HL-60/S4 treated with retinoic acid at 250 ng/mL for 4 days and 3 days (cell line): ENCODE results near the gene CASZ1.

Experiments
- in situ Hi-C: fragments of 300-500 bp; cut with MboI; formaldehyde crosslinking; loops from 2 replicates; pipeline ENCODE4 v1.7.0; 2022; ENCODE audit warnings: low sequenced_read_pairs

The CASZ1 gene

GRCh38 chr1:10795276-10796021 is 997 bp downstream of the CASZ1 start:
- in situ Hi-C loops, result no loop called here

DNA sequence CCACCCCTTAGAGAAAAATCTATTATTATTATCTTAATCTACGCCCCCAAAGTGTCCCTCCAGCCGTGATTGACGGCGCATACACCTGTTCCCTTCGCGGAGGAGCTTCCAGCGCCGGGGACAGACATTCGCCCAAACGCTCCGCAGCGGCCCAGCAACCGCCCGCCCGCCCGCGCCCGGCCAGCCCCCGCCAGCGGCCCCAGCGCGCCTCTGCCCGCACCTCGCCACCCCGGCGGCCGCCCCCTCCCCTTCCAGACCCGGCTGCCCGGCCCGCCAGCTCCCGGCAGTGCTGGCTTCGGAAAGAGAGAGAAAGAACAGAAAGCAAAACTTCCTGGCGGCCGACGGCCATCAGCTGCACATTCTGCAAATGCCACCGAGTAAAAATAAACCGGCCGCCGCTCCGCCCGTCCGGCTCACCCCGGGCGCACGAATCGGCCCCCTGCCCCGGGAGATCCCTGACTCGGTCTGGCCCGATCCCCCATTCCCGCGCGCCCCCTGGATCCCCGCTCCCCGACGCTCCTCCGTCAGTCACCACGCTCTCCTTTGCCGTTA is 1.6 kb downstream of the CASZ1 start:
- in situ Hi-C loops, result no loop called here

DNA sequence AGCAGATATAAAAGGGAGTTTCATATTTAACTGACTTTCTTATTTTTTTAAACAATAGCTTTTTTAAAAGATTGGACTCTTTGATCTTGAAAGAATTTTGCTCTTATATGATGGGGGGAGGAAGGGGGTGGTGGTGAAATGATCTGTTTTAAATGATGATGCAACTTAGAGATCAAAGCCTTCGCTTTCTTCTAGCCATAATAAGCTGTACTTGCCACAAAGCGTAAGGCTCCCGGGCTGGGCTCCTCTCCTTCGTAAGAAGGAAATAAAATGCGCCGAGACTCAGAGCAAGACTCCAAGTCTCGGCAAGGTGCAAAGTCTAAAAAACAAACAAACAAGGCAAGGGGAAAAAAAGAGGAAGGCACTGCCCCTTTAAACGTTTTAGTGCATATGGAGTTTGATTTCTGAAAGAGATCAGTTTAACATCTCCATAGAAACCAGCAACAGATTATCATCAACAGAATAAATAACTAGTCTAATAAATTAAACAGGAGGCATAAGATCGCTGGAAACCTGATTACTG is 3.3 kb downstream of the CASZ1 start:
- in situ Hi-C loops, result no loop called here

GRCh38 chr1:10791105-10791951 is 5.1 kb downstream of the CASZ1 start:
- in situ Hi-C loops, result no loop called here

DNA sequence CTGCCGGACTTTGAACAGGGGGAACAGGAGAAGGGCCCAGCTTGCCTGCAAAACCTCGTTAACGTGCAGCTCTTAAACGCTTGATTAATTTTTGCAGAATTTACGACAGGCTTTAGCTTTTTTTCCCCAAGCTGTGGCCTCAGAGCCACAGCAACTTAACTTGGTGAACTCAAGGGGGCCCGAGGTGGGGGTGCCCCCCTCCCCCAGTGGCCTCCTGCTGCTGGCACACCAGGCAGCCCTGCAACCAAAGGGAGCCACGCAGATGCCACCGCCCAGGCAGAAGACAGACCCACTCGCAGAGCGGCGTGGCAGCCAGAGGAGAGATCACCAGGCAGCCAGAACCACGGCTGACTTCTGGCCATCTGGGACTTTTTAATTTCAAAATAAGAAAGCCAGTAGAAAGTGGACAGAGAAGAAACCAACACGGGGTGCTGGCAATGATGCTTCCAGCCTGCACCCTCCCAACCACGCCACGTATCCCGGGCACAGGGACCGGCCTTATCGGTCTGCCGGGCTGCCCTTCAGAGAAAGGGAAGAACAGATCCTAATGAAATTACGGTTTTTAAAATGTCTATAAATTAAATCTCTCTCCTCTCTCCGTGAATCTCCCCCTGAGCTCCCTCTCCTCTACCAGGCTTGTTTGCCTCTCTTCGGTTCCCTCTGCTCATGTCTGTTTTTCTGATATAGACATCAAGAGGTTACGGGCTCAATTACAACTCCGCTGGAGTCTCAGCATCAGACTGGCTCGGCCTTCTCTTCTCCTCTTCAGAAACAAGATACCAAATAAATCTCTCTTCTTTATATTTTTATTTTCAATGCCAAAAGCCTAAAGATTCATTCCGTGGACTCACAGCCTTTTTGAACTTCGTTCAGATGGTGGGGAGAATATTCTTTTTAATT is 6.4 kb downstream of the CASZ1 start:
- in situ Hi-C loops, result no loop called here

- in situ Hi-C loops, result no loop called here
These were observed 7.2 kb downstream of the CASZ1 start for GRCh38 chr1:10789047-10789791.

- in situ Hi-C loops, result no loop called here
These were observed 7.8 kb downstream of the CASZ1 start for GRCh38 chr1:10788592-10789006.

GRCh38 chr1:10787286-10787685 is 9.2 kb downstream of the CASZ1 start:
- in situ Hi-C loops, result no loop called here

- in situ Hi-C loops, result no loop called here
These were observed 10.5 kb downstream of the CASZ1 start for GRCh38 chr1:10785728-10786638.

DNA sequence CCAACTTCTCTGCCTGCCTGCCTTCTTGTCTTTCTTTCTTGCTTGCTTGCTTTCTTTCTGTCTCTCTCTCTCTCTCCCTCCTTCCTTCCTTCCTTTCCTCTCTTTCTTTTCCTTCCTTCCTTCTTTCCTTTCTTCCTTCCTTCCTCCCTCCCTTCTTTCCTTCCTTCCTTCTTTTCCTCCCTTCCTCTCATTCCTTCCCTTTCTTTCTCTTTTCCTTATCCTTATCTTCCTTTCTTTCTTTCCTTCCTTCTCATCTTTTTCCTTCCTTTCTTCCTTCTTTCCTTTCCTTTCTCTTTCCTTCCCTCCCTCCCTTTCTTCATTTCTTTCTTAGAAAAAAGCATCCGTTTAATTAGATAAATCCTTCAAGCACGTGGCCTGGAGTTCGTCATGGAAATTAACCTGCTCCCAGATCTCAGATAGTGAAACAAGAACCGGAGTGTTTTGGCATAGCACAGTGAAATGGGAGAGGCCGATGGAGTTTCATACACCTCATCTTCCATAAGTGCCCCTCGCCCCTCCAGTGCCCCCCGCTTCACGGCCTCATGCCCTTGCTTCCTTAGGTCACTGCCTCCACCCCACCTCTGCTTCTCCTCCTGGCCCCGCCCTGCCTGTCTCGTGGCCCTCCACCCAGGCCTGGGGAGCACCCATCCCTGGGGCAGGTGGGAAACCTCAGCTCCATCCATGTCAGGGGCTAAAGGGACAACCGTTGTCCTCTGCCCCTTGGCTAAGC is 11.3 kb downstream of the CASZ1 start:
- in situ Hi-C loops, result no loop called here

DNA sequence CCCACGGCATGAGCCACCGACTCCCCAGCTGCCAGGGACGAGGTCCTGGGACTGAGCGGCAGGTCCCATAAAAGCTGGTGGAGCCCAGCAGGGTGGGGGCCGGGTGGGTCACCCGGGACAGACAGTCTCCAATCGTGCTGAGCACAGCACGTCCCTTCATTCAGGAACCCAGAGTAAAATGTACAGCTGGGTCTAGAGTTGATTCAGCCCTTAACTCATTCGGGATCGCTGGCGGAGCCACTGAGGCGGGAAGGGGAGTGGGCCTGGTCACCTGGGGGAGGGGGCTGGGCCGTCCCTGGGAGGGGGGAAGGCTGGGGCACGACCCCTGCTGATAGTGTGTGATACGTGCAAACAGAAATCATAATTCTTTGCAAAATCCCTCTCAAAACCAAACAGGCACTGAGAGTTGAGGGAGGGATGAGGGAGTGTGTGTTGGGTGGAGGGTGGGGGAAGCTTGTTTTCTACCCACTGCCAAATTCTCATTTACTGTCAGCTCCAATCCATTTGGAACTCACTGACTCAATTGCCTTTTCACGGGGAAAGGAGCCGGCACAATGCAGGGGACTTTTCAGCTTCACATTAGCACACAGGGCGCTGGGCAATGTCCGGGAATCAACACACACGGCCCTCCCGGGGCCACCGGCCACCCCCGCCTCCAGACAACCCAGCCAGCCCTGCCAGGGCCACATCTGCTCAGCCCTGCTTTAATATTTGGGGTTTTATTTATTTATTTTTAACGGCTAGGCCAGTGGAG is 13.8 kb downstream of the CASZ1 start:
- in situ Hi-C loops, result no loop called here

GRCh38 chr1:10781137-10781536 is 15.3 kb downstream of the CASZ1 start:
- in situ Hi-C loops, result no loop called here

- in situ Hi-C loops, result no loop called here
These were observed 16.6 kb downstream of the CASZ1 start for GRCh38 chr1:10779841-10780240.

DNA sequence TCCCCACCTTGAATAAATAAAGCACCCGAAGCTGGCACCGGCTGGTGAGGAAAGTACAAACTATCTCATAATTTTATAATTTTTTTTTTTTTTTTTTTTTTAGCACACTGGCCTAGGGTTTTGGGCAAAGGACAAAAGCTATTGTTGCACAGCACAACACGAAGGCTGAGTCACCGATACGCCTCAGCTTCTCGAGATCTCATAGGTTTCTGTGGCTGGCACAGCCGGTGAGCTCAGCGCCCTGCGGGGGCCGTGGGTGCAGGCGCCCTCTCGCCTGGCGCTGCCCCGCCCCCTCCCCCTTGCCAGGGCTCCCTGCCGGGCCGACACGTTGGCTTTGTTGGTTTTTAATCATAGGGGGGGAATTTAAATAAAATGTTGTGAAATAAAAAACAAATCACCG is 17.2 kb downstream of the CASZ1 start:
- in situ Hi-C loops, result no loop called here

GRCh38 chr1:10778640-10779039 is 17.8 kb downstream of the CASZ1 start:
- in situ Hi-C loops, result no loop called here

DNA sequence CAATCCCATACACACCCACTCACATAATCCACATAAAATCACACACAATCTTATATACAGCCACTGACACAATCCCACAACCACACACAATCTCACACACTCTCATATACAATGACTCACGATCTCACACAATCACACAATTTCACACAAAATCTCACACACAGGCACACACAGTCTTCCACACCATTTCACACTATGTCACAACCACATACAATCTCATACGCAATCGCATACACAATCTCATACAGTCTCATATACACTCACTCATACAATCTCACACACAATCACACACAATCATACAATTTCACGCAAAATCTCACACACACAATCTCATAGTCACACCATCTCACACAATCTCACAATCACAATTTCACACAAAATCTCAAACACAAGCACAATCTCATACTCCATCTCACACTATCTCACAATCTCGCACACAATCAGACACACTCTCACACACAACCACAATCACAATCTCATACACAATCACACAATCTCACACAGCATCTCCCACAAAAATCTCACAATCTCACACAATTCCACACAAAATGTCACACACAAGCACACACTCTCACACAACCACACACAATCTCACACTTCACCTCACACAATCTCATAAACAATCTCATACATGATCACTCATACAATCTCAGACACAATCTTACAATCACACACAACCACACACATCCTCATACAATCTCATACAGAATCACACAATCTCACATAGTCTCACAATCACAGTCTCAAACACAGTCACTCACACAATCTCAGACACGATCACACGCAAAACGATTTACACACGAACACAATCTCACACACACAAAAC is 18.5 kb downstream of the CASZ1 start:
- in situ Hi-C loops, result no loop called here
